Caco-2 (cell line): Measurements from ENCODE around the gene FHIT. TPM values are rescaled to one million over a fixed set of nuclear protein-coding genes. Genes with fewer than 3 reads are reported as not detected.

Experiments used
- BruUV-seq: library from RNA; stranded (reverse); fragments of 400-500 nt; replicated peaks from 2 replicates; lab custom pipeline; 2021; lab: Mats Ljungman, UMichigan
- CTCF ChIA-PET: fragments of 300-600 bp; sonication (Branson Sonifier 250); formaldehyde crosslinking; loops from one replicate; lab custom pipeline; 2022; ENCODE audit warnings: antibody characterized with exemption; lab: Charles Lee
- POLR2A ChIA-PET: fragments of 300-600 bp; sonication (Branson Sonifier 250); formaldehyde crosslinking; loops from one replicate; lab custom pipeline; 2022; ENCODE audit warnings: antibody characterized with exemption; lab: Charles Lee
- DNase-seq, 2 experiments: peaks; one replicate each; pipeline versions ENCODE4 v3.0.0 to v3.0.0-alpha.2; 2020 to 2022
- H3K27me3 ChIP-seq: replicated peaks from 2 replicates; pipeline ENCODE4 v1.6.0; 2011; ENCODE audit warnings: low read length; ENCODE audit not compliant: control insufficient read depth, insufficient read depth
- H3K36me3 ChIP-seq: 2 replicates; pipeline ENCODE4 v1.5.1; 2011; ENCODE audit warnings: low read length; ENCODE audit not compliant: control insufficient read depth, insufficient read depth
- H3K4me1 ChIP-seq: fragments of 250-450 bp; sonication (Bioruptor Pico); 2 replicates; pipeline ENCODE4 v1.5.1; 2020; ENCODE audit warnings: mild to moderate bottlenecking
- H3K4me3 ChIP-seq: 2 replicates; pipeline ENCODE4 v1.5.1; 2011; ENCODE audit warnings: low read depth, mild to moderate bottlenecking, control low read depth, low read length
- H3K9me3 ChIP-seq: fragments of 250-450 bp; sonication (Bioruptor Pico); 2 replicates; pipeline ENCODE4 v1.5.1; 2020; ENCODE audit warnings: mild to moderate bottlenecking, moderate library complexity
- H3K27ac Mint-ChIP-seq: one replicate; pipeline ENCODE4 v1.8.0; 2022; ENCODE audit warnings: mixed read lengths; ENCODE audit not compliant: unreplicated experiment
- H3K27me3 Mint-ChIP-seq: one replicate; pipeline ENCODE4 v1.8.0; 2022; ENCODE audit warnings: mixed read lengths; ENCODE audit not compliant: insufficient read depth, unreplicated experiment
- H3K36me3 Mint-ChIP-seq: one replicate; pipeline ENCODE4 v1.8.0; 2022; ENCODE audit warnings: mild to moderate bottlenecking, mixed read lengths; ENCODE audit not compliant: insufficient read depth, unreplicated experiment
- H3K4me1 Mint-ChIP-seq: one replicate; pipeline ENCODE4 v1.8.0; 2022; ENCODE audit warnings: low read depth, mixed read lengths; ENCODE audit not compliant: unreplicated experiment
- H3K4me3 Mint-ChIP-seq: one replicate; pipeline ENCODE4 v1.8.0; 2022; ENCODE audit warnings: mild to moderate bottlenecking, moderate library complexity, mixed read lengths; ENCODE audit not compliant: unreplicated experiment
- H3K9me3 Mint-ChIP-seq: one replicate; pipeline ENCODE4 v1.8.0; 2022; ENCODE audit warnings: mixed read lengths; ENCODE audit not compliant: unreplicated experiment
- intact Hi-C: fragments of 100-400 bp; cut with micrococcal nuclease; formaldehyde crosslinking; loops from one replicate; pipeline ENCODE4 v1.10.0; 2022; ENCODE audit not compliant: unreplicated experiment
- total RNA-seq: library from RNA; stranded (reverse); gene quantifications from 2 replicates; pipeline ENCODE4 v1.2.3, GENCODE V29; 2022
- TF ChIP-seq, protein P1 (sequence below), 2 experiments: fragments of 200-600 bp in 1 of 2; IDR thresholded peaks; 1 replicate in 1 of 2; 2 replicates in 1 of 2; pipeline versions ENCODE4 v1.5.1 to v1.8.0; 2011 to 2022; ENCODE audit warnings: antibody characterized with exemption in 1 of 2, control low read depth in 1 of 2, inconsistent platforms in 1 of 2, low read depth in 1 of 2, low read length in 1 of 2, mild to moderate bottlenecking in 1 of 2, moderate library complexity in 1 of 2; ENCODE audit not compliant: insufficient read depth in 1 of 2, severe bottlenecking in 1 of 2, unreplicated experiment in 1 of 2

Gene FHIT
- total RNA-seq, 1 experiment from 2014 or later: 8.3 TPM

- Mint-ChIP-seq H3K27me3 (no peaks in the 10 kb centered on the region), H3K9me3 (no peaks in the 10 kb centered on the region), H3K4me3 (no peak overlapping the region), H3K4me1 (no peaks in the 10 kb centered on the region), H3K36me3 (no peaks in the 10 kb centered on the region), H3K27ac (no peak overlapping the region)
- no TSS peak for BruUV-seq
- Histone ChIP-seq H3K9me3 (no peaks in the 10 kb centered on the region), H3K4me3 (no peak overlapping the region), H3K27me3 (no peaks in the 10 kb centered on the region), H3K36me3 (no peaks in the 10 kb centered on the region), H3K4me1 (no peaks in the 10 kb centered on the region)
- POLR2A ChIA-PET: no interaction called here
- TF ChIP-seq, protein P1, sequence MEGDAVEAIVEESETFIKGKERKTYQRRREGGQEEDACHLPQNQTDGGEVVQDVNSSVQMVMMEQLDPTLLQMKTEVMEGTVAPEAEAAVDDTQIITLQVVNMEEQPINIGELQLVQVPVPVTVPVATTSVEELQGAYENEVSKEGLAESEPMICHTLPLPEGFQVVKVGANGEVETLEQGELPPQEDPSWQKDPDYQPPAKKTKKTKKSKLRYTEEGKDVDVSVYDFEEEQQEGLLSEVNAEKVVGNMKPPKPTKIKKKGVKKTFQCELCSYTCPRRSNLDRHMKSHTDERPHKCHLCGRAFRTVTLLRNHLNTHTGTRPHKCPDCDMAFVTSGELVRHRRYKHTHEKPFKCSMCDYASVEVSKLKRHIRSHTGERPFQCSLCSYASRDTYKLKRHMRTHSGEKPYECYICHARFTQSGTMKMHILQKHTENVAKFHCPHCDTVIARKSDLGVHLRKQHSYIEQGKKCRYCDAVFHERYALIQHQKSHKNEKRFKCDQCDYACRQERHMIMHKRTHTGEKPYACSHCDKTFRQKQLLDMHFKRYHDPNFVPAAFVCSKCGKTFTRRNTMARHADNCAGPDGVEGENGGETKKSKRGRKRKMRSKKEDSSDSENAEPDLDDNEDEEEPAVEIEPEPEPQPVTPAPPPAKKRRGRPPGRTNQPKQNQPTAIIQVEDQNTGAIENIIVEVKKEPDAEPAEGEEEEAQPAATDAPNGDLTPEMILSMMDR (IDR thresholded peaks at IDR 0.05; ENCODE audit: insufficient read depth in 1 of 2, low read depth in 1 of 2, low read length in 1 of 2, severe bottlenecking in 1 of 2, unreplicated experiment in 1 of 2): peak in 1 of 2 experiments; percentile 23
- intact Hi-C loops: loop anchor here (10.0 kb wide), 1 partner anchor 194 kb away; no protein-coding TSS in a partner anchor
- DNase-seq: no peak
- CTCF ChIA-PET: interaction anchor here (2.0 kb wide), 1 partner anchor 193 kb away, joined by 7 read pairs; no protein-coding TSS in a partner anchor
Measured at GRCh38 chr3:60948488-60948887, 302.8 kb downstream of the FHIT start.

DNA sequence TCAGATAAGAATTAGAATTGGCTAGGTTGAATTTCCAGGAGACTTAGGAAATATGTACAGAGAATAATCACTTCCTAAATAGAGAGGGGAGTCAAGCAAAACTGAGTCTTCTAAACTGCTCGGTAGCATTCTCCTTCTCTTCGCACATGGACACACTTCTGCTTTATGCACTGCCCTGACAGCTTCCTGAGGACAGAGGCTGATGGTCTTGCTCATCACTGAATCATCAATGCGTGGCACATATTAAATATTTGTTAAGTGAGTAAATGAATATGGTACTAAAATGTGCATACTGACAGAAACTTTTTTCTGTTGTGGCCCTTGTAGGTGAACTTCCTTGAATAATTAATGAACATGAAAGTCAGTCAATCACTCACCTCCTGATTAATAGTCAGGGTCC lies 315.5 kb downstream of the FHIT start:
- intact Hi-C loops: no loop called here
- CTCF ChIA-PET: no interaction called here
- H3K27ac Mint-ChIP-seq: no peak overlapping the region

DNA sequence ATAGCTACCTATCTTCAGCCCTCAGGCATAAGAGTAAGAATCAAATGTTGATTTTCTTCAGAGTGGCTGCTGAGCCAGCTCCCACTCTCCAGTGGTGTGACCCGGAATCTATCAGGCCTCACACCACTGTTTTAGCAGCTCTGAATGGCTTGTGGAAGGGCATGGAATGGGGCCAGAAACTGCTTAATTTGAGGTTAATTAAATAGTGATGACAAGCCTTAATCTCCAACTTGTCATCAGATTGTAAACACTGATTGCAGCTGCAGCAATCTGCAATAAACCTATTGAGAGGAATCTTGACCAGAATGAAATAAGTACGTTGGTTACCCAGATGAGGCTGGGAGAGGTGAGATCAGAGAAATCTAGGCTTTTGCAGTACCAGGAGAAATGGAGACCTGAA lies 317.4 kb downstream of the FHIT start:
- no peaks in the 10 kb centered on the region for H3K9me3 Mint-ChIP-seq
- TF ChIP-seq, protein P1 (IDR thresholded peaks at IDR 0.05; ENCODE audit: insufficient read depth in 1 of 2, low read depth in 1 of 2, low read length in 1 of 2, severe bottlenecking in 1 of 2, unreplicated experiment in 1 of 2): no peak
- H3K36me3 Mint-ChIP-seq: no peaks in the 10 kb centered on the region
- H3K4me3 Mint-ChIP-seq: no peak overlapping the region
- intact Hi-C loops: no loop called here
- Histone ChIP-seq H3K9me3 (no peaks in the 10 kb centered on the region), H3K4me1 (no peaks in the 10 kb centered on the region), H3K4me3 (no peak overlapping the region), H3K36me3 (no peaks in the 10 kb centered on the region), H3K27me3 (no peaks in the 10 kb centered on the region)
- no peaks in the 10 kb centered on the region for H3K4me1 Mint-ChIP-seq
- BruUV-seq: no TSS peak
- CTCF ChIA-PET: interaction anchor here (0.6 kb wide), 1 partner anchor 426 kb away, joined by 11 read pairs; no protein-coding TSS in a partner anchor
- POLR2A ChIA-PET: no interaction called here
- no peaks in the 10 kb centered on the region for H3K27me3 Mint-ChIP-seq
- H3K27ac Mint-ChIP-seq: no peak overlapping the region
- DNase-seq: no peak

More for the DNA sequence above, 315.5 kb downstream of the FHIT start:
- H3K4me1 ChIP-seq: no peaks in the 10 kb centered on the region
- H3K27me3 Mint-ChIP-seq: no peaks in the 10 kb centered on the region
- no peak overlapping the region for H3K4me3 ChIP-seq
- H3K4me1 Mint-ChIP-seq: no peaks in the 10 kb centered on the region
- H3K36me3 Mint-ChIP-seq: no peaks in the 10 kb centered on the region
- H3K27me3 ChIP-seq: no peaks in the 10 kb centered on the region
- POLR2A ChIA-PET: no interaction called here
- BruUV-seq: no TSS peak
- no peak for DNase-seq
- no peaks in the 10 kb centered on the region for H3K36me3 ChIP-seq
- H3K9me3 Mint-ChIP-seq: no peaks in the 10 kb centered on the region
- no peak overlapping the region for H3K4me3 Mint-ChIP-seq
- TF ChIP-seq, protein P1 (IDR thresholded peaks at IDR 0.05; ENCODE audit: insufficient read depth in 1 of 2, low read depth in 1 of 2, low read length in 1 of 2, severe bottlenecking in 1 of 2, unreplicated experiment in 1 of 2): no peak
- H3K9me3 ChIP-seq: no peaks in the 10 kb centered on the region
